ENCODE results near the gene IGF2BP3. TPM values are rescaled to one million over a fixed set of nuclear protein-coding genes. Genes with fewer than 3 reads are reported as not detected.

Gene IGF2BP3
- total RNA-seq, 1 experiment from 2014 or later = 80.2 TPM

DNA sequence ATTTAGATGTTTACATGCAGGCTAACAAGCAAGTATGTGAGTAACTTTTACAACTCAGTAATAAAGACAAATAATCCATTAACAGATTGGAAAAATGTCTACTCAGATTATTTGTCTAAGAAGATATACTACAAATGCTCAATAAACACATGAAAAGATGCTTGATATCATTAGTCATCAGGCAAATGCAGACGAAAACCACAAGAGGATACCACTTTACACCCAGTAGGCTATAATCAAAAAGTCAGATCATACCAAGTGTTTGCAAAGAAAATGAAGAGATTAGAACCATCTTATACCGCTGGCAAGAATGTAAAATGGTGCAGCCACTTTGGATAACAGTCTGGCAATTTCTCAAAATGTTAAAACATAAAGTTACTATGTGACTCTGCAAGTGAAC is 87.1 kb downstream of the IGF2BP3 start:
- in situ Hi-C loops (cut with HindIII; ENCODE audit: low pct_unique_long_range_greater_than_20kb, low sequenced_read_pairs) = no loop called here
- Histone ChIP-seq H3K9me3 (ENCODE audit: control insufficient read depth, insufficient read depth, low read depth, low read length) (no peaks in the 10 kb centered on the region), H3K27me3 (ENCODE audit: control insufficient read depth, insufficient read depth, low read length) (no peaks in the 10 kb centered on the region), H3K27ac (ENCODE audit: low read length) (no peak overlapping the region), H3K4me1 (ENCODE audit: control insufficient read depth, insufficient read depth, low read length) (no peaks in the 10 kb centered on the region), H3K36me3 (ENCODE audit: control insufficient read depth, insufficient read depth, low read length) (peaks cover 3% of the 10 kb centered on the region; the same call in 1 of the 2 replicates), H3K4me3 (ENCODE audit: low read depth in 2 of 2, low read length in 2 of 2) (no peak overlapping the region)
- intact Hi-C loops (cut with micrococcal nuclease; ENCODE audit: unreplicated experiment) = no loop called here
- POLR2A ChIA-PET = interaction anchor here (0.7 kb wide), 1 partner anchor 10 kb away, joined by 11 read pairs; no protein-coding TSS in a partner anchor
- TF ChIP-seq, protein P1, sequence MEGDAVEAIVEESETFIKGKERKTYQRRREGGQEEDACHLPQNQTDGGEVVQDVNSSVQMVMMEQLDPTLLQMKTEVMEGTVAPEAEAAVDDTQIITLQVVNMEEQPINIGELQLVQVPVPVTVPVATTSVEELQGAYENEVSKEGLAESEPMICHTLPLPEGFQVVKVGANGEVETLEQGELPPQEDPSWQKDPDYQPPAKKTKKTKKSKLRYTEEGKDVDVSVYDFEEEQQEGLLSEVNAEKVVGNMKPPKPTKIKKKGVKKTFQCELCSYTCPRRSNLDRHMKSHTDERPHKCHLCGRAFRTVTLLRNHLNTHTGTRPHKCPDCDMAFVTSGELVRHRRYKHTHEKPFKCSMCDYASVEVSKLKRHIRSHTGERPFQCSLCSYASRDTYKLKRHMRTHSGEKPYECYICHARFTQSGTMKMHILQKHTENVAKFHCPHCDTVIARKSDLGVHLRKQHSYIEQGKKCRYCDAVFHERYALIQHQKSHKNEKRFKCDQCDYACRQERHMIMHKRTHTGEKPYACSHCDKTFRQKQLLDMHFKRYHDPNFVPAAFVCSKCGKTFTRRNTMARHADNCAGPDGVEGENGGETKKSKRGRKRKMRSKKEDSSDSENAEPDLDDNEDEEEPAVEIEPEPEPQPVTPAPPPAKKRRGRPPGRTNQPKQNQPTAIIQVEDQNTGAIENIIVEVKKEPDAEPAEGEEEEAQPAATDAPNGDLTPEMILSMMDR (IDR thresholded peaks at IDR 0.05) = no peak
- no peak for TF ChIP-seq REST (IDR thresholded peaks at IDR 0.05; ENCODE audit: insufficient read depth in 1 of 2, low read depth in 2 of 2, low read length in 1 of 2)
- TF ChIP-seq SIN3A (IDR thresholded peaks at IDR 0.05; ENCODE audit: borderline replicate concordance, insufficient read depth, low read depth, low read length) = no peak
- CTCF ChIA-PET = no interaction called here
- BruUV-seq (replicated peaks) = no TSS peak
- ATAC-seq (no peak), DNase-seq (ENCODE audit: low read depth, low spot score) (no peak)

- H3K27me3 ChIP-seq (ENCODE audit: control insufficient read depth, insufficient read depth, low read length) = no peaks in the 10 kb centered on the region
- intact Hi-C loops (cut with micrococcal nuclease; ENCODE audit: unreplicated experiment) = no loop called here
- no peaks in the 10 kb centered on the region for H3K4me1 ChIP-seq (ENCODE audit: control insufficient read depth, insufficient read depth, low read length)
These were observed 89.3 kb downstream of the IGF2BP3 start for GRCh38 chr7:23380961-23381360.

More at GRCh38 chr7:23380961-23381360, 89.3 kb downstream of the IGF2BP3 start:
- H3K9me3 ChIP-seq (ENCODE audit: control insufficient read depth, insufficient read depth, low read depth, low read length) = no peaks in the 10 kb centered on the region
- TF ChIP-seq POLR2AphosphoS5 (IDR thresholded peaks at IDR 0.05; ENCODE audit: low read depth, low read length) (no peak), SIN3A (IDR thresholded peaks at IDR 0.05; ENCODE audit: borderline replicate concordance, insufficient read depth, low read depth, low read length) (no peak), REST (IDR thresholded peaks at IDR 0.05; ENCODE audit: insufficient read depth in 1 of 2, low read depth in 2 of 2, low read length in 1 of 2) (no peak), TCF7L2 (IDR thresholded peaks at IDR 0.05; ENCODE audit: low read depth, low read length) (no peak)
- TF ChIP-seq, protein P1 (IDR thresholded peaks at IDR 0.05) = no peak
- ChIA-PET POLR2A (interaction anchor here (0.6 kb wide), 1 partner anchor 8 kb away, joined by 7 read pairs; no protein-coding TSS in a partner anchor), CTCF (no interaction called here)
- no peaks in the 10 kb centered on the region; the same call in 1 of the 2 replicates for H3K36me3 ChIP-seq (ENCODE audit: control insufficient read depth, insufficient read depth, low read length)
- in situ Hi-C loops (cut with HindIII; ENCODE audit: low pct_unique_long_range_greater_than_20kb, low sequenced_read_pairs) = no loop called here
- H3K4me3 ChIP-seq (ENCODE audit: low read depth in 2 of 2, low read length in 2 of 2) = no peak overlapping the region
- no TSS peak for BruUV-seq (replicated peaks)
- no peak overlapping the region for H3K27ac ChIP-seq (ENCODE audit: low read length)
- DNase-seq (ENCODE audit: low read depth, low spot score) (no peak), ATAC-seq (no peak)

All from Panc1 (cell line).